Measurements from ENCODE around the gene RGS17.

The RGS17 gene

DNA sequence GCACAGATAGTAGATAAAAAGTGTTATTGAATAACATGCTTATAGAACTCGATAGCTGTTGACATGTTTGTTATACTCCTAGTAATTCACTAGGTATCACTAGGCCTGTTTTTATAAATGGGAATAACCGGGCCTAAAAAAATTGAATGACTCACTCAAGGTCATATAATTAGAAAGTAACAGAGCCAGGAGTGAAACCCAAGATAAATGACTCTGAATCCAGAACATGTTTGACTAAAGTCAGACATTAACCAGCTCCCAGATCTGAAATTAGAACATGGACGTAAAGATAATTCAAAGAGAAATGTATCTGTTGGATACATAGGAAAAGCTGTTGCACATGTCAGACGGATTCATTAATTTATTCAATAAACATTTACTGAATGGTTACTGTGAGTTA is 26.9 kb downstream of the RGS17 start:
- Histone ChIP-seq H3K27ac (ENCODE audit: low read depth, low read length) (no peak overlapping the region), H3K4me1 (ENCODE audit: control insufficient read depth in 5 of 5, insufficient read depth in 5 of 5, low read length in 5 of 5) (no peaks in the 10 kb centered on the region), H3K36me3 (ENCODE audit: control insufficient read depth in 5 of 5, insufficient read depth in 5 of 5, low read length in 5 of 5) (no peaks in the 10 kb centered on the region), H3K9me3 (ENCODE audit: control insufficient read depth in 5 of 5, low read length in 5 of 5) (no peaks in the 10 kb centered on the region), H3K27me3 (ENCODE audit: control insufficient read depth in 5 of 5, insufficient read depth in 4 of 5, low read length in 5 of 5) (no peaks in the 10 kb centered on the region), H3K9ac (ENCODE audit: low read length in 5 of 5) (no peak overlapping the region), H3K4me3 (ENCODE audit: low read depth in 1 of 5, low read length in 5 of 5) (no peak overlapping the region)

DNA sequence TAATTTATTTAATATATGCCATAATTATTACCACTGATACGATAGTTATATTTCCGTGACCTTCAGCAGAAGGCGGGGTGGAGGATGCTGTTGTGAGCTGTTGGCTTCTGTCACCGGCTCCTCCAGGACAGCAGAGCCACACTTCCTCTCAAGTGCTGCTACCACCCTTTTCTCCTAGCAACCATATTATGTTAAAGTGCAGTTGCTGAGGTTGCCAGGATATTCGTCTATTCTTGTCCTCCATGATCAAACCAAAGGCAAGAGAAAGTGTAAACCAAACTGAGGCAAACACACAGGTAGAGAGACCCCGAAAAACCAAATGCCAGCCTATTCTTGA is 27.8 kb downstream of the RGS17 start:
- Histone ChIP-seq H3K9ac (ENCODE audit: low read length in 5 of 5) (no peak overlapping the region), H3K4me1 (ENCODE audit: control insufficient read depth in 5 of 5, insufficient read depth in 5 of 5, low read length in 5 of 5) (no peaks in the 10 kb centered on the region), H3K27ac (ENCODE audit: low read depth, low read length) (no peak overlapping the region), H3K4me3 (ENCODE audit: low read depth in 1 of 5, low read length in 5 of 5) (no peak overlapping the region), H3K36me3 (ENCODE audit: control insufficient read depth in 5 of 5, insufficient read depth in 5 of 5, low read length in 5 of 5) (no peaks in the 10 kb centered on the region), H3K9me3 (ENCODE audit: control insufficient read depth in 5 of 5, low read length in 5 of 5) (no peaks in the 10 kb centered on the region), H3K27me3 (ENCODE audit: control insufficient read depth in 5 of 5, insufficient read depth in 4 of 5, low read length in 5 of 5) (no peaks in the 10 kb centered on the region)

DNA sequence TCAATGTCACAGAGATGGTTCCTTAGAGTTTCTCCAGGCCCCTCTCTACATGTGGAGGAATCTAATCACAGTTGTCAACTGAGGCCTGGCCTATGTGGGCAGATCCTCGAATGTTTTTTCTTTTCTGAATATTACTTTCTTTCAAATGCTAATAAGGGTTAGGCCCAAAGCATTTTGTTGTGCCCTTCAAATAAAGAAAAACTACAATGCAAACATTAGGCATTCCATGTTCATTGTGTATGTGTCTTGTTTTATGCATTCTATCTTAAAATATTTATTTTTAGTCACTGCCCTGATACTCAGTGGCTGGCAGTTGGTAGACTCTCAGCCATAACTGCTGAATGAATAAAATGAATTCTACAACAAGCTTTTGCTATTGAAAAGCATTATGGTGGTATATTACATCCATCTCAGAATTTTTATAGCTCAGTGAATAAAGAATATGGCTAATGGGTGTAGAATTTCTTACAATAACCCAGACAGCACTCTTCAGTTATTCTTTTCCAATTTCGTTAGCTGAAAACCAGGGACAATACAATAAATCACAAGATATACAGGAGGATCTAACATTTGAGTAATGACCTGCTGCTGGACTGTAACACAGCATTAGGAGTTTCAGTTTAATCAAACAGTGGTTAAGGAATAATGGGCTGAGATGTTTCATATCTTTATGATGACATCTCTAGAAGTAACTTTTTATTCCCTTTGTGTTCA is 28.3 kb downstream of the RGS17 start:
- Histone ChIP-seq H3K9me3 (ENCODE audit: control insufficient read depth in 5 of 5, low read length in 5 of 5) (no peaks in the 10 kb centered on the region), H3K4me1 (ENCODE audit: control insufficient read depth in 5 of 5, insufficient read depth in 5 of 5, low read length in 5 of 5) (no peaks in the 10 kb centered on the region), H3K36me3 (ENCODE audit: control insufficient read depth in 5 of 5, insufficient read depth in 5 of 5, low read length in 5 of 5) (no peaks in the 10 kb centered on the region)

DNA sequence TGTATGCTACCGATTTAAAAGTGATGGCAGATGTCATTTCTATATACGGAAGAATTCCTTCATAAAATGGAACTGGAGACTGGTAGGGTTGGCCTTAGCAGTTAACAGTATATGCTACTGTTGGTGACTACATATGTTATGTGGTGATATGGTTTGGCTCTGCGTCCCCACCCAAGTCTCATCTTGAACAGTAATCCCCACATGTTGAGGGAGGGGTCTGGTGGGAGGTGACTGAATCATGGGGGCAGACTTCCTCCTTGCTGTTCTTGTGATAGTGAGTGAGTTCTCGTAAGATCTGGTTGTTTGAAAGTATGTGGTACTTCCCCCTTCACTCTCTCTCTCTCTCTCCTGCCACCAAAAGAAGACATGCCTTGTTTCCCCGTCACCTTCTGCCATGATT is 29.6 kb downstream of the RGS17 start:
- H3K4me3 ChIP-seq (ENCODE audit: low read depth in 1 of 5, low read length in 5 of 5): no peak overlapping the region
- H3K27ac ChIP-seq (ENCODE audit: low read depth, low read length): no peak overlapping the region
- H3K27me3 ChIP-seq (ENCODE audit: control insufficient read depth in 5 of 5, insufficient read depth in 4 of 5, low read length in 5 of 5): no peaks in the 10 kb centered on the region
- no peaks in the 10 kb centered on the region for H3K4me1 ChIP-seq (ENCODE audit: control insufficient read depth in 5 of 5, insufficient read depth in 5 of 5, low read length in 5 of 5)
- H3K9ac ChIP-seq (ENCODE audit: low read length in 5 of 5): no peak overlapping the region
- H3K9me3 ChIP-seq (ENCODE audit: control insufficient read depth in 5 of 5, low read length in 5 of 5): no peaks in the 10 kb centered on the region
- H3K36me3 ChIP-seq (ENCODE audit: control insufficient read depth in 5 of 5, insufficient read depth in 5 of 5, low read length in 5 of 5): no peaks in the 10 kb centered on the region

More for the DNA sequence above, 28.3 kb downstream of the RGS17 start:
- Histone ChIP-seq H3K4me3 (ENCODE audit: low read depth in 1 of 5, low read length in 5 of 5) (no peak overlapping the region), H3K27ac (ENCODE audit: low read depth, low read length) (no peak overlapping the region), H3K27me3 (ENCODE audit: control insufficient read depth in 5 of 5, insufficient read depth in 4 of 5, low read length in 5 of 5) (no peaks in the 10 kb centered on the region), H3K9ac (ENCODE audit: low read length in 5 of 5) (no peak overlapping the region)

DNA sequence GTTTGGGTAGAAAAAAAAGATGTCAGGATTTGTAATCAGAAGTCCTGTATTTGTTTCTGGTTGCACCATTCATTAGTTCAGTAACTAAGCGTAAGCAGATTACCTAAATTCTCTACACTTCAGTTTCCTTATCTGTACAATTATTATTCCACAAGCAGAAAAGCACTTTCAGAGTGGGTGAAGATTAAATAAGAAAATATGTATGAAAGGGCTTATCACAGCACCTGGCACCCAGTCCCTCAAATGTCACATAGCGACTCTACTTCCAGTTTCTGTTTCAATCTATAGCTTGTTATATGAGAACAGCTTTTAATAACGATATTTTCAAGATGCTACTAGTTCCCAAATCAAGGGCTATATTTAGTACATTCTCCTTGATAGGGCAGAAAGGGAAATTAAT is 31.4 kb downstream of the RGS17 start:
- Histone ChIP-seq H3K36me3 (ENCODE audit: control insufficient read depth in 5 of 5, insufficient read depth in 5 of 5, low read length in 5 of 5) (no peaks in the 10 kb centered on the region), H3K27ac (ENCODE audit: low read depth, low read length) (no peak overlapping the region), H3K9me3 (ENCODE audit: control insufficient read depth in 5 of 5, low read length in 5 of 5) (no peaks in the 10 kb centered on the region), H3K9ac (ENCODE audit: low read length in 5 of 5) (no peak overlapping the region), H3K4me3 (ENCODE audit: low read depth in 1 of 5, low read length in 5 of 5) (no peak overlapping the region), H3K4me1 (ENCODE audit: control insufficient read depth in 5 of 5, insufficient read depth in 5 of 5, low read length in 5 of 5) (no peaks in the 10 kb centered on the region), H3K27me3 (ENCODE audit: control insufficient read depth in 5 of 5, insufficient read depth in 4 of 5, low read length in 5 of 5) (no peaks in the 10 kb centered on the region)

DNA sequence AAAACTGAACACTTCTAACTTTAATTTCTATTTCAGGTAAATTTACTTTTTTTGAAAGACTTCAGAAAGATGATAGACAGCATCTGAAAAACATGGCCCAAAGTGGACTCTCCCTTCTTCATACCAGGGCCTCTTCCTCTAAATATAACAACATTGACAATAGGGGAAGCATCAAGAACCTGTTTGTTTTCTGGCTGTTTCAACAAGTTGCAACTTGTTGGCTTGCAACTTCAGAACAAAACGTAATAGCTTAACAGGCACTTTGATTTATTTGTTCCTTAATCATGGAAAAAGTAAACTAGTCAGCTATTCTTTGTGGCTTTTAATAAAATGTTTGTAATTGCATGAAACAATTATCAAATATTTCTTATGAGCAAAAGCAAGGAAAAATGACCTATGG is 34.3 kb downstream of the RGS17 start:
- H3K4me3 ChIP-seq (ENCODE audit: low read depth in 1 of 5, low read length in 5 of 5): no peak overlapping the region
- H3K27me3 ChIP-seq (ENCODE audit: control insufficient read depth in 5 of 5, insufficient read depth in 4 of 5, low read length in 5 of 5): no peaks in the 10 kb centered on the region
- H3K36me3 ChIP-seq (ENCODE audit: control insufficient read depth in 5 of 5, insufficient read depth in 5 of 5, low read length in 5 of 5): no peaks in the 10 kb centered on the region
- no peak overlapping the region for H3K9ac ChIP-seq (ENCODE audit: low read length in 5 of 5)
- no peak overlapping the region for H3K27ac ChIP-seq (ENCODE audit: low read depth, low read length)
- no peaks in the 10 kb centered on the region for H3K9me3 ChIP-seq (ENCODE audit: control insufficient read depth in 5 of 5, low read length in 5 of 5)
- H3K4me1 ChIP-seq (ENCODE audit: control insufficient read depth in 5 of 5, insufficient read depth in 5 of 5, low read length in 5 of 5): no peaks in the 10 kb centered on the region

DNA sequence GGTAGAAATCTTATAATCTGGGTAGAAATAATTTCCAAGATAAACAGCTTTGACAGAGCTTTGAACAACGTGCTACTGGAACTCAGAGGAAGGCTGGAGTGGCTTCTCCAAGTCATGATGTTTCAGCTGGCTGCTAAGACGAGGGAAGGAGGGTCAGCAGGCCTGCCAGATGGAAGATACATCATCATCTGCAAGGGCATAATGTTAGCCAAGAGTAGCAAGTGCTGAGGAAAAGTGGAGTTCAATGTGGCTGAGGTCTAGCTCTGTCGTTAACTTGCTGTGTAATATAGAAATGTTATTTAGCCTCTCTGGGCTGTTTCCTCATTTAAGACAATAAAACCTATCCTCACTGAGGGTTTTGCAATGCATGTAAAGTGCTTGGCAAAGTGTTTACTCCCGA is 35.1 kb downstream of the RGS17 start:
- Histone ChIP-seq H3K27me3 (ENCODE audit: control insufficient read depth in 5 of 5, insufficient read depth in 4 of 5, low read length in 5 of 5) (no peaks in the 10 kb centered on the region), H3K9me3 (ENCODE audit: control insufficient read depth in 5 of 5, low read length in 5 of 5) (no peaks in the 10 kb centered on the region), H3K4me3 (ENCODE audit: low read depth in 1 of 5, low read length in 5 of 5) (no peak overlapping the region), H3K27ac (ENCODE audit: low read depth, low read length) (no peak overlapping the region), H3K4me1 (ENCODE audit: control insufficient read depth in 5 of 5, insufficient read depth in 5 of 5, low read length in 5 of 5) (no peaks in the 10 kb centered on the region), H3K36me3 (ENCODE audit: control insufficient read depth in 5 of 5, insufficient read depth in 5 of 5, low read length in 5 of 5) (no peaks in the 10 kb centered on the region), H3K9ac (ENCODE audit: low read length in 5 of 5) (no peak overlapping the region)

DNA sequence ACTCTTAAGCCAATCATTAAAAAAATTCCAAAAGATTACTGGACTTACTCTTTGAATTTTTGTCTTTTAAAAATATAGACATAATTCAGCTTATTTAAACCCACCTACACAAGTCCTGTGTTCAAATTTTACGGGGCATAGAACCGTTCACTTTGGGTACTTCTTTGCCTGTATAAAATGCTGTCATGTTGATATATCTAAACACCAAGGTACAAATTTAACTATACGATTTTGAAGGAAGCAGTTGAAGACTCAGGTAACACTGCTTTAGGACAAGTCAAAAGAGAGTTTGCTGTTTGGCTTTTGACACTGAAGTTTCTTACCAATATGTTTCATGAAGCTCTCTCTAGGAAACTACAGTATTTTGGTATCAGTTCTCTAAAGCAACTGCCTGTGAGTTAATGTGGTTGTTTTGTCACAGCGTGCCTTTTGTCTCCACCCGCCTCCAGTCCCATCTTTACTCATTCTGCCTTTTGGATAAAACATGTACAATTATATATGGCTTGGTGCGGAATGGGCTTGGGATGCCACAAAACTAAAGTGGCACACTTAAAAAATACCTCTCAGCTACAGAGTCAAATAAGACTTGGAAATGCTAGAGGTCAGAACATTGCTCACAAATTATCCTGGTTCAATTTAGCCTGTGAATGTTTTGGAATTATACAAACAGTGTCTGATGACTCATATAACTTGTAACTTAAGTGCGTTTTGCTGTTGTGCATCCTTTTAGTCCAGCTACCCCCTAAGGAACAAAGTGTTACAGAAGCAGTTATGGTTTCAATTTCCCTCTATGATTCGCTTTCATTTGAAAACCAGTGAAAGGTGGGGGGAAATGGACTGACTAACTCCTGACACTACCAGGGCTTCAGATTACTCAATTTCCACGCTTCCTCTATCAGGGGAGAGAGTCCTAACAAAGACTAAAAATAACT is 38.7 kb downstream of the RGS17 start:
- H3K4me3 ChIP-seq (ENCODE audit: low read depth in 1 of 5, low read length in 5 of 5): no peak overlapping the region
- no peaks in the 10 kb centered on the region for H3K27me3 ChIP-seq (ENCODE audit: control insufficient read depth in 5 of 5, insufficient read depth in 4 of 5, low read length in 5 of 5)
- H3K36me3 ChIP-seq (ENCODE audit: control insufficient read depth in 5 of 5, insufficient read depth in 5 of 5, low read length in 5 of 5): no peaks in the 10 kb centered on the region
- no peak overlapping the region for H3K9ac ChIP-seq (ENCODE audit: low read length in 5 of 5)
- H3K9me3 ChIP-seq (ENCODE audit: control insufficient read depth in 5 of 5, low read length in 5 of 5): no peaks in the 10 kb centered on the region
- no peaks in the 10 kb centered on the region for H3K4me1 ChIP-seq (ENCODE audit: control insufficient read depth in 5 of 5, insufficient read depth in 5 of 5, low read length in 5 of 5)
- H3K27ac ChIP-seq (ENCODE audit: low read depth, low read length): no peak overlapping the region

DNA sequence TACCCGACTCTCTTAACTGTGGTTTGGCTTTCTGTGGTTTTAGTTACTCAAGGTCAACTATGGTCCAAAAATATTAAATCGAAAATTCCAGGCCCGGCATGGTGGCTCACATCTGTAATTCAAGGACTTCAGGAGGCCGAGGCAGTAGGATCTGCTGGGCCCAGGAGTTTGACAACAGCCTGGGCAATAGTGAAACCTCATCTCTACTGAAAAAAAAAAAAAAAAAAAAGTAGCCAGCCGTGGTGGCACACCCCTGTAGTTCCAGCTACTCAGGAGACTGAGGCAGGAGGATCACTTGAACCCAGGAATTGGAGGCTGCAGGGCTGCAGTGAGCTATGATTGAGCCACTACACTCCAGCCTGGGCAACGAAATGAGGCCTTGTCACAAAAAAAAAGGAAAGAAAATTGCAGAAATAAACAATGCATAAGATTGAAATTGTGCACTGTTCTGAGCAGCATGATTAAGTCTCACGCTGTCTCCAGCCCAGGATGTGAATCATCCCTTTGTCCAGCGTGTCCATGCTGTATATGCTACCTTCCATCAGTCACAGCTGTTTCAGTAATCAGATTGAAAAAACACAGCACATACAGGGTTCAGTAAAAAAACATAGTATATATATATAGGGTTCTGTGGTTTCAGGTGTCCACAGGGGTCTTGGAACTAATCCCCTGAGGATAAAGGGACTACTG is 40.7 kb downstream of the RGS17 start:
- H3K36me3 ChIP-seq (ENCODE audit: control insufficient read depth in 5 of 5, insufficient read depth in 5 of 5, low read length in 5 of 5): no peaks in the 10 kb centered on the region
- no peaks in the 10 kb centered on the region for H3K9me3 ChIP-seq (ENCODE audit: control insufficient read depth in 5 of 5, low read length in 5 of 5)
- no peaks in the 10 kb centered on the region for H3K4me1 ChIP-seq (ENCODE audit: control insufficient read depth in 5 of 5, insufficient read depth in 5 of 5, low read length in 5 of 5)
- no peaks in the 10 kb centered on the region for H3K27me3 ChIP-seq (ENCODE audit: control insufficient read depth in 5 of 5, insufficient read depth in 4 of 5, low read length in 5 of 5)
- H3K4me3 ChIP-seq (ENCODE audit: low read depth in 1 of 5, low read length in 5 of 5): no peak overlapping the region
- H3K9ac ChIP-seq (ENCODE audit: low read length in 5 of 5): no peak overlapping the region
- no peak overlapping the region for H3K27ac ChIP-seq (ENCODE audit: low read depth, low read length)

DNA sequence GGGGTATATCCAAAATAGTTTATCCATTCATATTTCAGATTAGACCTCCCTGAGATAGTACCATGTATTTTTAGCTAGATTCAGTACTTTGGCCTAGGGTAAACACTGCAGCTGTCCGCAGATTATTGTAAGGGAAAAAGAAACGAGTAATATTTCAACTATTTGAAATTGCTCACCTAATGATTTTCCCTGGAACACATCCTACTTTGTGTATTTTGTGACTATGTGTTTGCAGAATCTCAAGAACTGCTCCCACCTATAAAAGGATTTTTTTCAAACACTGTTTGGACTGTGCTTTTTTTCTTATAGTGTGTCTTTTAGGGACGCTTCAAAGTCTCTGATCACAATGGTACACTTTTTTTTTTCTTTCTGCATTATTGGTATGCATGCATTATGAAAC is 42.3 kb downstream of the RGS17 start:
- Histone ChIP-seq H3K27ac (ENCODE audit: low read depth, low read length) (no peak overlapping the region), H3K9me3 (ENCODE audit: control insufficient read depth in 5 of 5, low read length in 5 of 5) (no peaks in the 10 kb centered on the region), H3K36me3 (ENCODE audit: control insufficient read depth in 5 of 5, insufficient read depth in 5 of 5, low read length in 5 of 5) (no peaks in the 10 kb centered on the region), H3K27me3 (ENCODE audit: control insufficient read depth in 5 of 5, insufficient read depth in 4 of 5, low read length in 5 of 5) (no peaks in the 10 kb centered on the region), H3K9ac (ENCODE audit: low read length in 5 of 5) (no peak overlapping the region), H3K4me3 (ENCODE audit: low read depth in 1 of 5, low read length in 5 of 5) (no peak overlapping the region), H3K4me1 (ENCODE audit: control insufficient read depth in 5 of 5, insufficient read depth in 5 of 5, low read length in 5 of 5) (no peaks in the 10 kb centered on the region)

Measured in subcutaneous abdominal adipose tissue (tissue), 5 donors.